SU-DHL-6 (cell line): ENCODE data around the gene ARHGAP26.

Experiments used
- H2AFZ ChIP-seq: fragments of 200-600 bp; sonication (generic); 2 replicates; pipeline ENCODE4 v1.6.1; 2014; ENCODE audit warnings: low read depth, mild to moderate bottlenecking, moderate library complexity, mixed read lengths, antibody characterized with exemption, low read length; ENCODE audit not compliant: severe bottlenecking
- H3F3A ChIP-seq: fragments of 200-600 bp; shearing (Covaris generic); 2 replicates; pipeline ENCODE4 v1.6.0; 2016; ENCODE audit warnings: antibody characterized with exemption, mild to moderate bottlenecking; ENCODE audit not compliant: insufficient read depth
- H3K27ac ChIP-seq: fragments of 200-600 bp; sonication (generic); 2 replicates; pipeline ENCODE4 v1.5.1; 2016; ENCODE audit warnings: low read depth, mild to moderate bottlenecking, low read length, moderate library complexity, mixed read lengths
- H3K27me3 ChIP-seq: fragments of 200-600 bp; sonication (generic), shearing (Covaris generic); 2 replicates; pipeline ENCODE4 v1.6.0; 2014; ENCODE audit warnings: mild to moderate bottlenecking, low read length
- H3K36me3 ChIP-seq: fragments of 200-600 bp; sonication (generic); 2 replicates; pipeline ENCODE4 v1.6.1; 2014; ENCODE audit warnings: mild to moderate bottlenecking, low read length, mixed read lengths
- H3K4me2 ChIP-seq: fragments of 300-600, 200-600 bp; shearing (Covaris generic), sonication (generic); 2 replicates; pipeline ENCODE4 v1.6.0; 2014; ENCODE audit warnings: low read length, low read depth, mild to moderate bottlenecking; ENCODE audit not compliant: poor library complexity, severe bottlenecking
- H3K4me3 ChIP-seq: fragments of 200-600 bp; sonication (generic); 2 replicates; pipeline ENCODE4 v1.5.1; 2014; ENCODE audit warnings: antibody characterized with exemption, low read length, mild to moderate bottlenecking, mixed read lengths; ENCODE audit not compliant: insufficient read depth, poor library complexity, severe bottlenecking
- H3K79me2 ChIP-seq: fragments of 200-600 bp; sonication (generic); 2 replicates; pipeline ENCODE4 v1.6.1; 2014; ENCODE audit warnings: mild to moderate bottlenecking, low read length, moderate library complexity; ENCODE audit not compliant: insufficient read depth
- H3K9ac ChIP-seq: fragments of 200-600 bp; sonication (generic); 2 replicates; pipeline ENCODE4 v1.7.0; 2014; ENCODE audit warnings: mild to moderate bottlenecking, low read length
- H3K9me2 ChIP-seq: fragments of 200-600 bp; sonication (generic); replicated peaks from 2 replicates; pipeline ENCODE4 v1.6.1; 2014; ENCODE audit warnings: low read length; ENCODE audit not compliant: insufficient read depth
- H3K9me3 ChIP-seq: fragments of 200-600 bp; sonication (generic); 2 replicates; pipeline ENCODE4 v1.6.1; 2014; ENCODE audit warnings: low read length, mixed read lengths; ENCODE audit not compliant: insufficient read depth
- H4K20me1 ChIP-seq: fragments of 200-600 bp; sonication (generic); 2 replicates; pipeline ENCODE4 v1.6.1; 2014; ENCODE audit warnings: low read depth, mild to moderate bottlenecking, antibody characterized with exemption, low read length, moderate library complexity, mixed read lengths
- EZH2phosphoT487 ChIP-seq: fragments of 200-600 bp; sonication (generic), shearing (Covaris generic); conservative IDR thresholded peaks from 2 replicates; pipeline ENCODE4 v1.6.1; 2018; ENCODE audit warnings: mild to moderate bottlenecking, antibody characterized with exemption, low read length, moderate library complexity, mixed read lengths
- TF ChIP-seq, protein P1 (sequence below): fragments of 200-600 bp; sonication (generic); IDR thresholded peaks from one replicate; pipeline ENCODE4 v1.5.1; 2017; ENCODE audit warnings: antibody characterized with exemption, mild to moderate bottlenecking, low read length, moderate library complexity; ENCODE audit not compliant: insufficient read depth, poor library complexity, severe bottlenecking

ARHGAP26 gene

DNA sequence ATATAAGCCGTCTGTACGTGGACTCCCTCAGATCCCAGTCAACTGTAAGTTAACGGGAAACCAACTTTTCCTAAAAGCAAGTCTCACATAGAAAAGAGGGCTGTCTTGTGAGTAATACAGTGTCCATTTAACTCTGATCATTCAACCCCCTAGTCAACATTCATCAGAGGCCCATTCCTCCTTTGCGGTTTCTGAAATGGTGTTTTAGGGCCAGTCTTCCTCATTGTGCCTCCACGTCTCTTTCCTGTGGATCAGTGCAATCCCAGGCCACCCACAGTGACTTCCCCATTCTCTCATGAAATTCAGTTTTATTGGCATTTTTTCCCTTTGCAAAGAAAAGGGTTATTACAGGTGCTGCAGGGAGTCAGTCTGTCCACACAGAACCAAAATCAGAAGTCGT is 371.5 kb downstream of the ARHGAP26 start:
- Histone ChIP-seq H3K9ac (no peak overlapping the region), H4K20me1 (no peaks in the 10 kb centered on the region), H3F3A (no peaks in the 10 kb centered on the region), H3K9me2 (no peaks in the 10 kb centered on the region), H2AFZ (no peak overlapping the region), H3K79me2 (no peaks in the 10 kb centered on the region), H3K4me3 (no peak overlapping the region), H3K9me3 (no peaks in the 10 kb centered on the region), H3K4me2 (no peak overlapping the region), H3K27me3 (no peaks in the 10 kb centered on the region), H3K36me3 (no peaks in the 10 kb centered on the region), H3K27ac (no peak overlapping the region)
- no peak for TF ChIP-seq EZH2phosphoT487
- TF ChIP-seq, protein P1, sequence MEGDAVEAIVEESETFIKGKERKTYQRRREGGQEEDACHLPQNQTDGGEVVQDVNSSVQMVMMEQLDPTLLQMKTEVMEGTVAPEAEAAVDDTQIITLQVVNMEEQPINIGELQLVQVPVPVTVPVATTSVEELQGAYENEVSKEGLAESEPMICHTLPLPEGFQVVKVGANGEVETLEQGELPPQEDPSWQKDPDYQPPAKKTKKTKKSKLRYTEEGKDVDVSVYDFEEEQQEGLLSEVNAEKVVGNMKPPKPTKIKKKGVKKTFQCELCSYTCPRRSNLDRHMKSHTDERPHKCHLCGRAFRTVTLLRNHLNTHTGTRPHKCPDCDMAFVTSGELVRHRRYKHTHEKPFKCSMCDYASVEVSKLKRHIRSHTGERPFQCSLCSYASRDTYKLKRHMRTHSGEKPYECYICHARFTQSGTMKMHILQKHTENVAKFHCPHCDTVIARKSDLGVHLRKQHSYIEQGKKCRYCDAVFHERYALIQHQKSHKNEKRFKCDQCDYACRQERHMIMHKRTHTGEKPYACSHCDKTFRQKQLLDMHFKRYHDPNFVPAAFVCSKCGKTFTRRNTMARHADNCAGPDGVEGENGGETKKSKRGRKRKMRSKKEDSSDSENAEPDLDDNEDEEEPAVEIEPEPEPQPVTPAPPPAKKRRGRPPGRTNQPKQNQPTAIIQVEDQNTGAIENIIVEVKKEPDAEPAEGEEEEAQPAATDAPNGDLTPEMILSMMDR, result no peak

DNA sequence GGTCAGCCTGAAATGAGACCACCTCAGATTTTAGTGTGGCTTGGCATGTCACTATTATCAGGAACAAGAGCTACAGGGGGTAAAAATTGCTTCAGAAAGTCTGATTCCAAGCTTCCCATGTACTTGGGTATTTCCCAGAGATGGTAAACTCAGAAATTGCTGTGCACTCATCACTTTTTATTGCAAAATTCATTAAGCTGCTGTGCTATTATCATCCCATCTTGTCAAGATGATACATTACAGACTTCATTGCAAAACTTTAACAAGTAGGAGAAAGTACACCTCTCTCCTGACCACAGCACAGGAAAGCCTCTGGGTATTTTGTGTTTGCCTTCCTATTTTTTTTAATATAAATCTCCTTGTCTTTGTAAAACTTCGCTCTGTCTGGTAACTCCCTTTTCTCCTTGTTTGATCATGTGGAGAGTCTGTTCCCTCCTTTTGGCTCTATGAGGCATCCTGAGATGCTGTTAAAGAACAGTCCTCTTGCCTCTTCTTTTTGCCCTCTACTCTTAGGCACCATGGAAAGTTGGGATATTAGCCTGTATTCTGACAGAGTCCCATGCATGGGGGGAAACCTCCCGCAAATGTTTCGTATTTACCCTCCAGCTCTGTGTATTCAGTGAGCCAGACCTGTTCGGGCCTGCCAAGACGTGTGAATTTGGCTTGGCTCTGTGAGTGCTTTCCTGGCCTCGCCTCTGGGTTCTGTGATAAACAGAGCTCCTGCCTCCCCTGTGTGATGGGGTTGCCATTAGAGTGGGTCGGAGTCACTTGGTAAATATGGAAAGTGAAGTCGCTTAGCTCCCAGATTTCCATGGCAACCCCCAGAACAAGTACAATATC is 372.6 kb downstream of the ARHGAP26 start:
- H3K27me3 ChIP-seq, result no peaks in the 10 kb centered on the region
- no peaks in the 10 kb centered on the region for H3K36me3 ChIP-seq
- H3K4me3 ChIP-seq, result no peak overlapping the region
- H3K27ac ChIP-seq, result no peak overlapping the region
- no peak overlapping the region for H2AFZ ChIP-seq
- no peaks in the 10 kb centered on the region for H3F3A ChIP-seq
- no peak overlapping the region for H3K4me2 ChIP-seq
- H3K9ac ChIP-seq, result no peak overlapping the region
- no peaks in the 10 kb centered on the region for H4K20me1 ChIP-seq
- no peaks in the 10 kb centered on the region for H3K9me2 ChIP-seq
- H3K79me2 ChIP-seq, result no peaks in the 10 kb centered on the region
- H3K9me3 ChIP-seq, result no peaks in the 10 kb centered on the region
- TF ChIP-seq, protein P1, result no peak
- no peak for TF ChIP-seq EZH2phosphoT487

DNA sequence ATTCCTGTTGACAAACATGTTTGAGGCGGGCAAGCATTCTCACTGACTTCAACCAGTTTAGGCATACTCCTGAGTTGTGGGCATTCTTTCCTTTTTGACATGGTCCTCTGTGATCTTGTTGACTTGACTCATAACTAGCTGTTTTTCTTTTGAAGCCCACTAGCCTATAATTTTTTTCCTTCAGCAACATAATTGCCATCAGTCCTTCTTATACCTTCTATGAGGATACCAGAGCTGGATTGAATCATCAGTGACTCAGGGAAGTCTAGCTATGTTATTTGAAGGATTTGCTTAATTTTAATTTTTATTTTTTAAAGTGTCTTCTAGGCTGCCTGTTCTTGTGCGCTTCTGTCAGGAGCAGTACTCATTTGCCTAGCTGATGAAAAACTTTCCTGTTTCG is 373.8 kb downstream of the ARHGAP26 start:
- H2AFZ ChIP-seq, result no peak overlapping the region
- H3K9me2 ChIP-seq, result no peaks in the 10 kb centered on the region
- H3K4me3 ChIP-seq, result no peak overlapping the region
- no peak overlapping the region for H3K9ac ChIP-seq
- no peaks in the 10 kb centered on the region for H3K9me3 ChIP-seq
- no peaks in the 10 kb centered on the region for H3K79me2 ChIP-seq
- no peaks in the 10 kb centered on the region for H3F3A ChIP-seq
- no peaks in the 10 kb centered on the region for H3K27me3 ChIP-seq
- TF ChIP-seq EZH2phosphoT487, result no peak
- TF ChIP-seq, protein P1, result no peak
- no peak overlapping the region for H3K27ac ChIP-seq
- H3K36me3 ChIP-seq, result no peaks in the 10 kb centered on the region
- no peak overlapping the region for H3K4me2 ChIP-seq
- no peaks in the 10 kb centered on the region for H4K20me1 ChIP-seq
